HepG2 (cell line): ENCODE measurements around the gene DNAJC11. TPM values are rescaled to one million over a fixed set of nuclear protein-coding genes. Genes with fewer than 3 reads are reported as not detected.

Source experiments
- BRD4 ChIP-seq: sonication (generic); formaldehyde crosslinking; IDR thresholded peaks from 2 replicates; pipeline ENCODE4 v1.4.0; 2020; ENCODE audit warnings: missing genetic modification reagents
- CCAR2 ChIP-seq: fragments of 200-400 bp; formaldehyde crosslinking; optimal IDR thresholded peaks from 2 replicates; pipeline ENCODE3; 2018; ENCODE audit warnings: low read depth, mild to moderate bottlenecking, low read length, moderate library complexity
- DMAP1 ChIP-seq: IDR thresholded peaks from 2 replicates; pipeline ENCODE4 v1.6.1; 2016
- ELF3 ChIP-seq: IDR thresholded peaks from 2 replicates; pipeline ENCODE4 v1.6.1; 2016; ENCODE audit warnings: missing genetic modification reagents, missing compliant biosample characterization
- IRF2 ChIP-seq: IDR thresholded peaks from 2 replicates; pipeline ENCODE4 v1.6.1; 2018; ENCODE audit warnings: missing genetic modification reagents, missing compliant biosample characterization
- KAT7 ChIP-seq: IDR thresholded peaks from 2 replicates; pipeline ENCODE4 v1.6.1; 2018; ENCODE audit warnings: borderline replicate concordance, missing compliant biosample characterization
- KAT8 ChIP-seq: IDR thresholded peaks from 2 replicates; pipeline ENCODE4 v1.6.1; 2016; ENCODE audit warnings: missing genetic modification reagents, missing compliant biosample characterization
- MED8 ChIP-seq: sonication (generic); formaldehyde crosslinking; IDR thresholded peaks from 2 replicates; pipeline ENCODE4 v1.8.1; 2023; ENCODE audit warnings: mild to moderate bottlenecking, missing genetic modification reagents; ENCODE audit not compliant: insufficient replicate concordance
- MZF1 ChIP-seq: sonication (generic); formaldehyde crosslinking; IDR thresholded peaks from 2 replicates; pipeline ENCODE4 v1.8.1; 2023; ENCODE audit warnings: mild to moderate bottlenecking, missing genetic modification reagents, borderline replicate concordance
- RARA ChIP-seq: IDR thresholded peaks from 2 replicates; pipeline ENCODE4 v1.6.1; 2016; ENCODE audit warnings: missing genetic modification reagents, missing compliant biosample characterization
- RBAK ChIP-seq: sonication (generic); formaldehyde crosslinking; IDR thresholded peaks from 2 replicates; pipeline ENCODE4 v1.5.1; 2020; ENCODE audit warnings: mild to moderate bottlenecking, missing genetic modification reagents
- SAP130 ChIP-seq: IDR thresholded peaks from 2 replicates; pipeline ENCODE4 v1.6.1; 2016; ENCODE audit warnings: low read depth
- SKI ChIP-seq: fragments of 450-650 bp; IDR thresholded peaks from one replicate; pipeline ENCODE4 v1.6.1; 2018; ENCODE audit warnings: mild to moderate bottlenecking; ENCODE audit not compliant: partially characterized antibody
- TEAD2 ChIP-seq: sonication (generic); formaldehyde crosslinking; IDR thresholded peaks from 2 replicates; pipeline ENCODE4 v1.9.0; 2021; ENCODE audit warnings: missing genetic modification reagents
- ZBTB1 ChIP-seq: sonication (generic); formaldehyde crosslinking; IDR thresholded peaks from 2 replicates; pipeline ENCODE4 v1.4.0; 2020; ENCODE audit warnings: missing genetic modification reagents, borderline replicate concordance
- ZIK1 ChIP-seq: sonication (generic); formaldehyde crosslinking; IDR thresholded peaks from 2 replicates; pipeline ENCODE4 v1.5.0; 2020; ENCODE audit warnings: mild to moderate bottlenecking, low read depth, missing genetic modification reagents, borderline replicate concordance
- ZNF138 ChIP-seq: sonication (generic); formaldehyde crosslinking; IDR thresholded peaks from 2 replicates; pipeline ENCODE4 v1.5.0; 2020; ENCODE audit warnings: mild to moderate bottlenecking, low read depth, missing genetic modification reagents
- ZNF180 ChIP-seq: sonication (generic); formaldehyde crosslinking; IDR thresholded peaks from 2 replicates; pipeline ENCODE4 v1.4.0; 2020; ENCODE audit warnings: low read depth, missing genetic modification reagents, borderline replicate concordance
- ZNF230 ChIP-seq: sonication (generic); formaldehyde crosslinking; IDR thresholded peaks from 2 replicates; pipeline ENCODE4 v1.4.0; 2020; ENCODE audit warnings: mild to moderate bottlenecking, missing genetic modification reagents
- ZNF274 ChIP-seq: sonication (generic); formaldehyde crosslinking; IDR thresholded peaks from 2 replicates; pipeline ENCODE4 v1.5.1; 2020; ENCODE audit warnings: mild to moderate bottlenecking, missing genetic modification reagents
- ZNF296 ChIP-seq: sonication (generic); formaldehyde crosslinking; conservative IDR thresholded peaks from 2 replicates; pipeline ENCODE4 v1.5.0; 2020; ENCODE audit warnings: mild to moderate bottlenecking, missing genetic modification reagents
- ZNF333 ChIP-seq: sonication (generic); formaldehyde crosslinking; IDR thresholded peaks from 2 replicates; pipeline ENCODE4 v1.4.0; 2020; ENCODE audit warnings: mild to moderate bottlenecking, missing genetic modification reagents, borderline replicate concordance
- ZNF432 ChIP-seq: sonication (generic); formaldehyde crosslinking; IDR thresholded peaks from 2 replicates; pipeline ENCODE4 v1.5.0; 2020; ENCODE audit warnings: missing genetic modification reagents, mild to moderate bottlenecking, borderline replicate concordance
- ZNF510 ChIP-seq: sonication (generic); formaldehyde crosslinking; IDR thresholded peaks from 2 replicates; pipeline ENCODE4 v1.4.0; 2020; ENCODE audit warnings: low read depth, mild to moderate bottlenecking, missing genetic modification reagents
- ZNF569 ChIP-seq: sonication (generic); formaldehyde crosslinking; IDR thresholded peaks from 2 replicates; pipeline ENCODE4 v1.5.0; 2020; ENCODE audit warnings: mild to moderate bottlenecking, missing genetic modification reagents, moderate library complexity, borderline replicate concordance
- ZNF749 ChIP-seq: sonication (generic); formaldehyde crosslinking; IDR thresholded peaks from 2 replicates; pipeline ENCODE4 v1.8.0; 2022; ENCODE audit warnings: mild to moderate bottlenecking, missing genetic modification reagents, moderate library complexity, borderline replicate concordance
- ZNF780A ChIP-seq: sonication (generic); formaldehyde crosslinking; IDR thresholded peaks from 2 replicates; pipeline ENCODE4 v1.8.0; 2022; ENCODE audit warnings: mild to moderate bottlenecking, missing genetic modification reagents, moderate library complexity
- ZNF792 ChIP-seq: IDR thresholded peaks from 2 replicates; pipeline ENCODE4 v1.6.1; 2016
- polyA plus RNA-seq, 8 experiments: library from polyadenylated mRNA; depleted of rRNA in 3 of 8; stranded (reverse) in 7 of 8; unstranded in 1 of 8; fragments of >200 nt; fragmentation: Illumina TruSeq in 4 of 8; extraction: Trizol in 4 of 8; gene quantifications; 2 replicates each; pipeline versions ENCODE4 v1.2.1 to v1.2.3, GENCODE V29; 2011 to 2016; ENCODE audit warnings: low read depth in 4 of 8, missing spikeins in 1 of 8, mixed read lengths in 1 of 8; ENCODE audit not compliant: insufficient read depth in 1 of 8
- total RNA-seq, 5 experiments: library from RNA; depleted of rRNA; stranded (reverse); fragments of >200 nt; fragmentation: Illumina TruSeq; extraction: Trizol; gene quantifications; 2 replicates each; pipeline ENCODE4 v1.2.3, GENCODE V29; 2016; ENCODE audit warnings: low read depth in 1 of 5
- TF ChIP-seq, protein P1 (sequence below): fragments of 450-650 bp; IDR thresholded peaks from 2 replicates; pipeline ENCODE4 v1.6.1; 2017
- TF ChIP-seq, protein P2 (sequence below): sonication (generic); formaldehyde crosslinking; IDR thresholded peaks from 2 replicates; pipeline ENCODE4 v1.8.0; 2022; ENCODE audit warnings: missing genetic modification reagents, mild to moderate bottlenecking, inconsistent platforms, borderline replicate concordance
- TF ChIP-seq, protein P3 (sequence below): IDR thresholded peaks from 2 replicates; pipeline ENCODE4 v1.6.1; 2016; ENCODE audit warnings: mild to moderate bottlenecking, missing biosample characterization, missing genetic modification reagents

The DNAJC11 gene
- total and polyA plus RNA-seq, 2 of the 13 experiments (the other 11 are each of a cell fraction or from before 2014, with no cell fraction given), result 25.1 to 47.6 TPM

DNA sequence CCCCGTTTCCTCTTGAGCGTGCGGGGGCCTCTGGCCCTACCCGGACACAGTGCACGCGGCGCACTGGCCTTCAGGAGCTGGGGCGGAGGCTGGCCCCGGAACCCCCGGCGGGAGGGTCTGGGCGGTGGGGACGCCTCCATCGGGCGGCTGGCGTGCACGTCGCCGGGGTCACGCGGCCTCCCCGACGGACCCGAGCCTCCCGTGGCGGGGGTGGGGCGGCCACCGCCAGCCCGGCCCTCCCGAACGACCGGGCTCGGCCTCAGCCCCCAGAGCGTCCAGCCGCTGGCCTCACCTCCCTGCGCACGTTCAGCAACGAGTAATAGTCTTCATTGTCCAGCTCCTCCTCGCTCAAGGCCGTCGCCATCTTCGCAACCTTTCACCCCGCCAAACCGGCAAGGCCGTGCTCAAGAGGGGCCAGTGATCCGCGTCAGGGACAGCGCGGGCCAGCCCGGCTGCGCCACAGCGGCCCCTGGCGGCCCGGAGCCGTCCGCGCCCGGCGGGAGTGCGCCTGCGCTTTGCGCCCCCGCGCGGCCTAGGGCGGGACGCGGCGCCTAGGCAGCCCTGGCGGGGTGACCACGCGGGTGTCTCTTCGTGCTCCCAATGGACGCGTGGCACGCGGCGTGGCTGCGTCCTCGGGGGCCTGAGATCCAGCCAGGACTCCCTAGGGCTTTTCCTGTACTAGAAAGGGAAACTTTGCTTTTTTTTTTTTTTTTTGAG lies at the start of gene DNAJC11 (continued):
- TF ChIP-seq ZBTB1 (CRISPR knock-in tag) (peak; percentile 56; the same call in 1 of the 2 replicates), ZNF296 (CRISPR knock-in tag) (no peak), SAP130 (peak; percentile 84), SKI (peak; percentile 60), MED8 (peak; percentile 70), KAT7 (peak; percentile 76), DMAP1 (CRISPR knock-in tag) (peak; percentile 87), ZNF230 (peak; percentile 93), ZNF180 (no peak), ELF3 (CRISPR knock-in tag) (peak; percentile 63; the same call in 1 of the 2 replicates), RBAK (CRISPR knock-in tag) (no peak), ZIK1 (CRISPR knock-in tag) (peak; percentile 98), MZF1 (CRISPR knock-in tag) (no peak), ZNF792 (CRISPR knock-in tag) (peak; percentile 95), RARA (peak; percentile 44; the same call in 1 of the 2 replicates), ZNF333 (CRISPR knock-in tag) (peak; percentile 51; the same call in 1 of the 2 replicates), ZNF138 (CRISPR knock-in tag) (peak; percentile 85), ZNF274 (CRISPR knock-in tag) (peak; percentile 98), ZNF569 (peak; percentile 7; the same call in 1 of the 2 replicates), ZNF432 (CRISPR knock-in tag) (no peak), CCAR2 (no peak), ZNF749 (CRISPR knock-in tag) (peak; percentile 87; the same call in 1 of the 2 replicates), BRD4 (CRISPR knock-in tag) (peak; percentile 17; the same call in 1 of the 2 replicates), TEAD2 (CRISPR knock-in tag) (peak; percentile 99), ZNF780A (CRISPR knock-in tag) (no peak), ZNF510 (CRISPR knock-in tag) (no peak), IRF2 (no peak), KAT8 (CRISPR knock-in tag) (peak; percentile 96)
- TF ChIP-seq, protein P1, sequence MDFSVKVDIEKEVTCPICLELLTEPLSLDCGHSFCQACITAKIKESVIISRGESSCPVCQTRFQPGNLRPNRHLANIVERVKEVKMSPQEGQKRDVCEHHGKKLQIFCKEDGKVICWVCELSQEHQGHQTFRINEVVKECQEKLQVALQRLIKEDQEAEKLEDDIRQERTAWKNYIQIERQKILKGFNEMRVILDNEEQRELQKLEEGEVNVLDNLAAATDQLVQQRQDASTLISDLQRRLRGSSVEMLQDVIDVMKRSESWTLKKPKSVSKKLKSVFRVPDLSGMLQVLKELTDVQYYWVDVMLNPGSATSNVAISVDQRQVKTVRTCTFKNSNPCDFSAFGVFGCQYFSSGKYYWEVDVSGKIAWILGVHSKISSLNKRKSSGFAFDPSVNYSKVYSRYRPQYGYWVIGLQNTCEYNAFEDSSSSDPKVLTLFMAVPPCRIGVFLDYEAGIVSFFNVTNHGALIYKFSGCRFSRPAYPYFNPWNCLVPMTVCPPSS, result no peak
- TF ChIP-seq, protein P2, sequence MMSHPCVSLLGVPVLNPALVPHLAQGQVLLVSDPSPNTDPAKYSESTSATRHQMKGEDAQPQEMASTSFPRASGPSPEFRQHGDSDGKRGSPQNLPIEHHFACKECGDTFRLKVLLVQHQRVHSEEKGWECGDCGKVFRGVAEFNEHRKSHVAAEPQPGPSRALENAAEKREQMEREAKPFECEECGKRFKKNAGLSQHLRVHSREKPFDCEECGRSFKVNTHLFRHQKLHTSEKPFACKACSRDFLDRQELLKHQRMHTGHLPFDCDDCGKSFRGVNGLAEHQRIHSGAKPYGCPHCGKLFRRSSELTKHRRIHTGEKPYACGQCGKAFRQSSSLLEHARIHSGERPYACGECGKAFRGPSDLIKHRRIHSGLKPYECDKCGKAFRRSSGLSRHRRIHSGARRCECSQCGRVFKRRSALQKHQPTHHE (CRISPR knock-in tag), result no peak
- TF ChIP-seq, protein P3, sequence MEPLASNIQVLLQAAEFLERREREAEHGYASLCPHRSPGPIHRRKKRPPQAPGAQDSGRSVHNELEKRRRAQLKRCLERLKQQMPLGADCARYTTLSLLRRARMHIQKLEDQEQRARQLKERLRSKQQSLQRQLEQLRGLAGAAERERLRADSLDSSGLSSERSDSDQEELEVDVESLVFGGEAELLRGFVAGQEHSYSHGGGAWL (CRISPR knock-in tag), result peak; percentile 81
